SU-DHL-6 (cell line): ENCODE data around the gene FKRP.

Source experiments
- H2AFZ ChIP-seq: fragments of 200-600 bp; sonication (generic); 2 replicates; pipeline ENCODE4 v1.6.1; 2014; ENCODE audit warnings: low read depth, mild to moderate bottlenecking, moderate library complexity, mixed read lengths, antibody characterized with exemption, low read length; ENCODE audit not compliant: severe bottlenecking
- H3F3A ChIP-seq: fragments of 200-600 bp; shearing (Covaris generic); 2 replicates; pipeline ENCODE4 v1.6.0; 2016; ENCODE audit warnings: antibody characterized with exemption, mild to moderate bottlenecking; ENCODE audit not compliant: insufficient read depth
- H3K27ac ChIP-seq: fragments of 200-600 bp; sonication (generic); 2 replicates; pipeline ENCODE4 v1.5.1; 2016; ENCODE audit warnings: low read depth, mild to moderate bottlenecking, low read length, moderate library complexity, mixed read lengths
- H3K27me3 ChIP-seq: fragments of 200-600 bp; sonication (generic), shearing (Covaris generic); 2 replicates; pipeline ENCODE4 v1.6.0; 2014; ENCODE audit warnings: mild to moderate bottlenecking, low read length
- H3K36me3 ChIP-seq: fragments of 200-600 bp; sonication (generic); 2 replicates; pipeline ENCODE4 v1.6.1; 2014; ENCODE audit warnings: mild to moderate bottlenecking, low read length, mixed read lengths
- H3K4me2 ChIP-seq: fragments of 300-600, 200-600 bp; shearing (Covaris generic), sonication (generic); 2 replicates; pipeline ENCODE4 v1.6.0; 2014; ENCODE audit warnings: low read length, low read depth, mild to moderate bottlenecking; ENCODE audit not compliant: poor library complexity, severe bottlenecking
- H3K4me3 ChIP-seq: fragments of 200-600 bp; sonication (generic); 2 replicates; pipeline ENCODE4 v1.5.1; 2014; ENCODE audit warnings: antibody characterized with exemption, low read length, mild to moderate bottlenecking, mixed read lengths; ENCODE audit not compliant: insufficient read depth, poor library complexity, severe bottlenecking
- H3K79me2 ChIP-seq: fragments of 200-600 bp; sonication (generic); 2 replicates; pipeline ENCODE4 v1.6.1; 2014; ENCODE audit warnings: mild to moderate bottlenecking, low read length, moderate library complexity; ENCODE audit not compliant: insufficient read depth
- H3K9ac ChIP-seq: fragments of 200-600 bp; sonication (generic); 2 replicates; pipeline ENCODE4 v1.7.0; 2014; ENCODE audit warnings: mild to moderate bottlenecking, low read length
- H3K9me2 ChIP-seq: fragments of 200-600 bp; sonication (generic); replicated peaks from 2 replicates; pipeline ENCODE4 v1.6.1; 2014; ENCODE audit warnings: low read length; ENCODE audit not compliant: insufficient read depth
- H3K9me3 ChIP-seq: fragments of 200-600 bp; sonication (generic); 2 replicates; pipeline ENCODE4 v1.6.1; 2014; ENCODE audit warnings: low read length, mixed read lengths; ENCODE audit not compliant: insufficient read depth
- H4K20me1 ChIP-seq: fragments of 200-600 bp; sonication (generic); 2 replicates; pipeline ENCODE4 v1.6.1; 2014; ENCODE audit warnings: low read depth, mild to moderate bottlenecking, antibody characterized with exemption, low read length, moderate library complexity, mixed read lengths
- CTCF ChIP-seq: fragments of 200-600 bp; sonication (generic); IDR thresholded peaks from one replicate; pipeline ENCODE4 v1.5.1; 2017; ENCODE audit warnings: antibody characterized with exemption, mild to moderate bottlenecking, low read length, moderate library complexity; ENCODE audit not compliant: insufficient read depth, poor library complexity, severe bottlenecking
- EZH2phosphoT487 ChIP-seq: fragments of 200-600 bp; sonication (generic), shearing (Covaris generic); conservative IDR thresholded peaks from 2 replicates; pipeline ENCODE4 v1.6.1; 2018; ENCODE audit warnings: mild to moderate bottlenecking, antibody characterized with exemption, low read length, moderate library complexity, mixed read lengths

FKRP gene

GRCh38 chr19:46718934-46719622 is 26.8 kb upstream of the FKRP start:
- H2AFZ ChIP-seq, result no peak overlapping the region
- H3K9me3 ChIP-seq, result no peaks in the 10 kb centered on the region
- H3K79me2 ChIP-seq, result peaks cover 21% of the 10 kb centered on the region
- H3F3A ChIP-seq, result peaks cover 35% of the 10 kb centered on the region
- H3K9ac ChIP-seq, result peak overlapping the region; percentile 95
- no peak for TF ChIP-seq CTCF
- no peak for TF ChIP-seq EZH2phosphoT487
- no peaks in the 10 kb centered on the region for H3K36me3 ChIP-seq
- H3K4me2 ChIP-seq, result peak overlapping the region; percentile 86
- H3K27ac ChIP-seq, result peak overlapping the region; percentile 94
- H3K27me3 ChIP-seq, result no peaks in the 10 kb centered on the region
- H3K9me2 ChIP-seq, result no peaks in the 10 kb centered on the region
- H4K20me1 ChIP-seq, result no peaks in the 10 kb centered on the region
- no peak overlapping the region for H3K4me3 ChIP-seq

- no peak overlapping the region for H3K4me3 ChIP-seq
- H3K9me2 ChIP-seq, result no peaks in the 10 kb centered on the region
- no peaks in the 10 kb centered on the region for H4K20me1 ChIP-seq
- no peaks in the 10 kb centered on the region for H3K9me3 ChIP-seq
- no peaks in the 10 kb centered on the region for H3K36me3 ChIP-seq
- peaks cover 19% of the 10 kb centered on the region for H3K79me2 ChIP-seq
- peak overlapping the region; percentile 86 for H3K4me2 ChIP-seq
- no peak for TF ChIP-seq CTCF
- peak overlapping the region; percentile 94 for H3K27ac ChIP-seq
- peak overlapping the region; percentile 95 for H3K9ac ChIP-seq
- no peaks in the 10 kb centered on the region for H3K27me3 ChIP-seq
- H3F3A ChIP-seq, result peaks cover 31% of the 10 kb centered on the region
- no peak overlapping the region for H2AFZ ChIP-seq
Observed at GRCh38 chr19:46719629-46720502, 26.0 kb upstream of the FKRP start.

- Histone ChIP-seq H3K4me2 (no peak overlapping the region), H3K27me3 (no peaks in the 10 kb centered on the region), H3K9me2 (no peaks in the 10 kb centered on the region), H4K20me1 (no peaks in the 10 kb centered on the region), H3K9ac (no peak overlapping the region), H3K79me2 (peaks cover 11% of the 10 kb centered on the region), H3K27ac (peak overlapping the region; percentile 94), H3K36me3 (no peaks in the 10 kb centered on the region), H3K9me3 (no peaks in the 10 kb centered on the region), H3F3A (peaks cover 25% of the 10 kb centered on the region), H3K4me3 (no peak overlapping the region), H2AFZ (no peak overlapping the region)
- no peak for TF ChIP-seq CTCF
- TF ChIP-seq EZH2phosphoT487, result no peak
Observed at GRCh38 chr19:46720503-46721239, 25.2 kb upstream of the FKRP start.
